HEK293T (cell line): ENCODE results near the gene PROK1.

Experiments
- ARNT ChIP-seq: fragments of 450-650 bp; IDR thresholded peaks from 2 replicates; pipeline ENCODE4 v1.6.1; 2017; ENCODE audit warnings: mild to moderate bottlenecking
- SP1 ChIP-seq: fragments of 450-650 bp; IDR thresholded peaks from 2 replicates; pipeline ENCODE4 v1.6.1; 2017

GRCh38 chr1:110462093-110462492, 11.1 kb downstream of the PROK1 start:
- TF ChIP-seq ARNT (no peak), SP1 (no peak)
